HG02870 (cell line): ENCODE results near the gene TOM1L2.
"Not testable (repeated sequence)": the region's sequence is repeated elsewhere in the genome, so short reads cannot be mapped to it uniquely, and the experiment has no call there.

Source experiments
- ATAC-seq: cut with Tn5 transposase; IDR thresholded peaks from one replicate; pipeline ENCODE4 v1.9.1; 2021; ENCODE audit warnings: mild to moderate bottlenecking, moderate library complexity; ENCODE audit not compliant: unreplicated experiment

TOM1L2 gene

GRCh38 chr17:17944743-17945142 is 27.5 kb downstream of the TOM1L2 start:
- ATAC-seq: no peak

GRCh38 chr17:17944242-17944641 is 28.0 kb downstream of the TOM1L2 start:
- ATAC-seq: no peak

GRCh38 chr17:17943281-17943984 is 28.8 kb downstream of the TOM1L2 start:
- no peak for ATAC-seq

- no peak for ATAC-seq
These were observed 29.4 kb downstream of the TOM1L2 start for GRCh38 chr17:17942846-17943245.

- ATAC-seq: no peak
These were observed 31.2 kb downstream of the TOM1L2 start for GRCh38 chr17:17941015-17941414.

GRCh38 chr17:17940441-17940911 is 31.7 kb downstream of the TOM1L2 start:
- no peak for ATAC-seq

- not testable (repeated sequence) for ATAC-seq
These were observed 32.3 kb downstream of the TOM1L2 start for GRCh38 chr17:17939941-17940340.

GRCh38 chr17:17938388-17939107 is 33.7 kb downstream of the TOM1L2 start:
- no peak for ATAC-seq

GRCh38 chr17:17937958-17938357 is 34.2 kb downstream of the TOM1L2 start:
- no peak for ATAC-seq

- no peak for ATAC-seq
These were observed 34.9 kb downstream of the TOM1L2 start for GRCh38 chr17:17937201-17937853.

- no peak for ATAC-seq
These were observed 36.6 kb downstream of the TOM1L2 start for GRCh38 chr17:17935321-17936271.

GRCh38 chr17:17934806-17935205 is 37.4 kb downstream of the TOM1L2 start:
- ATAC-seq: no peak

- no peak for ATAC-seq
These were observed 38.0 kb downstream of the TOM1L2 start for GRCh38 chr17:17934214-17934613.

GRCh38 chr17:17933775-17934174 is 38.4 kb downstream of the TOM1L2 start:
- ATAC-seq: no peak

GRCh38 chr17:17931159-17931558 is 41.0 kb downstream of the TOM1L2 start:
- no peak for ATAC-seq

- no peak for ATAC-seq
These were observed 41.5 kb downstream of the TOM1L2 start for GRCh38 chr17:17930674-17931073.

- no peak for ATAC-seq
These were observed 42.4 kb downstream of the TOM1L2 start for GRCh38 chr17:17929655-17930380.

GRCh38 chr17:17928398-17929287 is 43.6 kb downstream of the TOM1L2 start:
- no peak for ATAC-seq

GRCh38 chr17:17926840-17927449 is 45.3 kb downstream of the TOM1L2 start:
- ATAC-seq: no peak
